ENCODE data around the gene WWTR1. TPM values are rescaled to one million over a fixed set of nuclear protein-coding genes. Genes with fewer than 3 reads are reported as not detected.

Gene WWTR1
- total RNA-seq, 1 donor from 2014 or later, result 137 TPM

DNA sequence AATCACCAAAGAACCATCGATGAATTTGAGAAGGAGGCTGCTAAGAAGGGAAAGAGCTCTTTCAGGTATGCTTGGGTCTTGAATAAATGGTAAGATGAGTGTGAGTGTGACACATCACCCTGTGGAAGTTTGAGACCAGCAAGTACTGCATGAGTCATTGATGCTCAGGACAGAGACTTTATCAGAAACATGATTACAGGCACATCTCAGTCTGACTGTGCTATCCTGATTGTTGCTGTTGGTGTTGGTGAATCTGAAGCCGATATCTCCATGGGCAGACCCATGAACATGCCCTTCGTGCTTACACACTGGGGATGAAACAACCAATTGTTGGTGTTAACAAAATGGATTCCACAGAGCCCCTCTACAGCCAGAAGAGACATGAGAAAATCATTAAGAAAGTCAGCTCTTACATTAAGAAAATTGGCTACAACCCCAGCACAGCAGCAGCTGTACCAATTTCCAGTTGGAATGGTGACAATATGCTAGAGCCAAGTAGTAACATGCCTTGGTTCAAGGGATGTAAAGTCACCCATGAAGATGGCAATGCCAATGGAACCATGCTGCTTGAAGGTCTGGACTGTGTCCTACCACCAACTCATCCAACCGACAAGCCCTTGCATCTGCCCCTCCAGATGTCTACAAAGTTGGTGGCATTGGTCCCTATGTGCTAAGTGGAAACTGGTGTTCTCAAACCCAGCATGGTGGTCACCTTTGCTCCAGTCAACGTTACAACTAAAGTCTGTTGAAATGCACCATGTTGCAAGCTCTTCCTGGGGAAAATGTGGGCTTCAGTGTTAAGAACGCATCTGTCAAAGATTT is 162.9 kb downstream of the WWTR1 start:
- no peaks in the 10 kb centered on the region for H3K36me3 Mint-ChIP-seq (ENCODE audit: low read depth, unreplicated experiment)
- TF ChIP-seq, protein P1, sequence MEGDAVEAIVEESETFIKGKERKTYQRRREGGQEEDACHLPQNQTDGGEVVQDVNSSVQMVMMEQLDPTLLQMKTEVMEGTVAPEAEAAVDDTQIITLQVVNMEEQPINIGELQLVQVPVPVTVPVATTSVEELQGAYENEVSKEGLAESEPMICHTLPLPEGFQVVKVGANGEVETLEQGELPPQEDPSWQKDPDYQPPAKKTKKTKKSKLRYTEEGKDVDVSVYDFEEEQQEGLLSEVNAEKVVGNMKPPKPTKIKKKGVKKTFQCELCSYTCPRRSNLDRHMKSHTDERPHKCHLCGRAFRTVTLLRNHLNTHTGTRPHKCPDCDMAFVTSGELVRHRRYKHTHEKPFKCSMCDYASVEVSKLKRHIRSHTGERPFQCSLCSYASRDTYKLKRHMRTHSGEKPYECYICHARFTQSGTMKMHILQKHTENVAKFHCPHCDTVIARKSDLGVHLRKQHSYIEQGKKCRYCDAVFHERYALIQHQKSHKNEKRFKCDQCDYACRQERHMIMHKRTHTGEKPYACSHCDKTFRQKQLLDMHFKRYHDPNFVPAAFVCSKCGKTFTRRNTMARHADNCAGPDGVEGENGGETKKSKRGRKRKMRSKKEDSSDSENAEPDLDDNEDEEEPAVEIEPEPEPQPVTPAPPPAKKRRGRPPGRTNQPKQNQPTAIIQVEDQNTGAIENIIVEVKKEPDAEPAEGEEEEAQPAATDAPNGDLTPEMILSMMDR (IDR thresholded peaks at IDR 0.05; ENCODE audit: unreplicated experiment), result no peak
- H3K27me3 Mint-ChIP-seq (ENCODE audit: unreplicated experiment), result peaks cover 2% of the 10 kb centered on the region
- no peak for DNase-seq (ENCODE audit: low spot score)
- no peak overlapping the region for H3K4me3 Mint-ChIP-seq (ENCODE audit: unreplicated experiment)
- no peaks in the 10 kb centered on the region for H3K9me3 Mint-ChIP-seq (ENCODE audit: unreplicated experiment)
- H3K4me1 Mint-ChIP-seq (ENCODE audit: unreplicated experiment), result peaks cover 7% of the 10 kb centered on the region
- no peak overlapping the region for H3K27ac Mint-ChIP-seq (ENCODE audit: unreplicated experiment)

- DNase-seq (ENCODE audit: low spot score), result peak; percentile 79
- Mint-ChIP-seq H3K9me3 (ENCODE audit: unreplicated experiment) (no peaks in the 10 kb centered on the region), H3K4me3 (ENCODE audit: unreplicated experiment) (no peak overlapping the region), H3K36me3 (ENCODE audit: low read depth, unreplicated experiment) (no peaks in the 10 kb centered on the region), H3K27me3 (ENCODE audit: unreplicated experiment) (peaks cover 2% of the 10 kb centered on the region), H3K27ac (ENCODE audit: unreplicated experiment) (no peak overlapping the region), H3K4me1 (ENCODE audit: unreplicated experiment) (peaks cover 14% of the 10 kb centered on the region)
- TF ChIP-seq, protein P1 (IDR thresholded peaks at IDR 0.05; ENCODE audit: unreplicated experiment), result peak; percentile 84
These were observed 163.6 kb downstream of the WWTR1 start for GRCh38 chr3:149494022-149494758.

DNA sequence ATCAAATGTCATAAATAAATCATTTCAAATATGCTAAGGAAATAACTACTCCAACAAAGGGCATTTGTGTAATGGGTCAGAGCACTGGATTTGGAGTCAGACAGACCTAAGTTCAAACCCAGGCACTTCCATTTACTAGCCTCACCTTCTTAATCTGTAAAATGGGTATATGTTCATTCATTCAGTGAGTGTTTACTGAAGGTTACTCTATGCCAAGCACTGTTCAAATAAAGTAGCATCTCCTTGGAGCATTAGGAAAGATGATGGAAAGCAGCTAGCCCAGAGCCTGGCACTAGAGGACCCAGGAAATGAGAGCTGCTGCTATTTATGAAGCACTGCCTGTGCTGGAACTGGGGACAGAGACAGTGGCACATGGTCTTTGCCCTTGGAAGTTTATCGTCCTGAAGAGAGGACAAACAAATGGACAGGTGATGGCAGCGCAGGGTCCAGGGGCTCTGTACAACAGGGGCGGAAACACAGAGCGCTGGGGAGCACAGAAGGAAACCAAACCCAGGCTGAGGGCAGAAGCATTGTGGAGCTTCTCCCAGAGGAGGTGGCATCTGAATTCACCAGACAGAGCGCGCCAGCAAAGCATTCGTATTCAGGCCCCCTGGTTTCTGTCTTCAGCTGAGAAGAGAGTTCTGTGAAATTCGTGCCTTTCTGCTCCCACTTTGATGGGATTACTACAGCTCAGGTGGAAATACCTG is 164.4 kb downstream of the WWTR1 start:
- no peak overlapping the region for H3K27ac Mint-ChIP-seq (ENCODE audit: unreplicated experiment)
- H3K27me3 Mint-ChIP-seq (ENCODE audit: unreplicated experiment), result peaks cover 2% of the 10 kb centered on the region
- no peaks in the 10 kb centered on the region for H3K9me3 Mint-ChIP-seq (ENCODE audit: unreplicated experiment)
- H3K4me3 Mint-ChIP-seq (ENCODE audit: unreplicated experiment), result no peak overlapping the region
- H3K4me1 Mint-ChIP-seq (ENCODE audit: unreplicated experiment), result peaks cover 17% of the 10 kb centered on the region
- no peak for DNase-seq (ENCODE audit: low spot score)
- TF ChIP-seq, protein P1 (IDR thresholded peaks at IDR 0.05; ENCODE audit: unreplicated experiment), result no peak
- H3K36me3 Mint-ChIP-seq (ENCODE audit: low read depth, unreplicated experiment), result no peaks in the 10 kb centered on the region

GRCh38 chr3:149490260-149490971 is 167.4 kb downstream of the WWTR1 start:
- H3K4me3 Mint-ChIP-seq (ENCODE audit: unreplicated experiment), result no peak overlapping the region
- TF ChIP-seq, protein P1 (IDR thresholded peaks at IDR 0.05; ENCODE audit: unreplicated experiment), result no peak
- H3K27me3 Mint-ChIP-seq (ENCODE audit: unreplicated experiment), result no peaks in the 10 kb centered on the region
- no peaks in the 10 kb centered on the region for H3K36me3 Mint-ChIP-seq (ENCODE audit: low read depth, unreplicated experiment)
- peak overlapping the region; percentile 55 for H3K27ac Mint-ChIP-seq (ENCODE audit: unreplicated experiment)
- no peak for DNase-seq (ENCODE audit: low spot score)
- H3K9me3 Mint-ChIP-seq (ENCODE audit: unreplicated experiment), result no peaks in the 10 kb centered on the region
- H3K4me1 Mint-ChIP-seq (ENCODE audit: unreplicated experiment), result peaks cover 17% of the 10 kb centered on the region
